Stimulated activated CD8-positive, alpha-beta memory T cell treated with anti-CD3 and anti-CD28 coated beads, Interleukin-7, amount 100 ng/mL, for 24 hours (primary cell): Measurements from ENCODE around the gene NR4A2.
A peak's percentile ranks its signal among the peaks of the same experiment; 100 is the strongest.

Source experiments
- DNase-seq: peaks from one replicate; pipeline ENCODE4 v3.0.0-alpha.2; 2020; ENCODE audit warnings: low read depth

NR4A2 gene

GRCh38 chr2:156332534-156333273, at the start of gene NR4A2:
Gene NR4A2, minus strand, starts transcription at chr2:156332721. Its CDS starts 2,535 bp downstream, at chr2:156330186.
- peak; percentile 70 for DNase-seq

GRCh38 chr2:156380117-156380645, 47.7 kb upstream of the NR4A2 start:
- DNase-seq = no peak

GRCh38 chr2:156379714-156380113, 47.2 kb upstream of the NR4A2 start:
- DNase-seq = no peak

GRCh38 chr2:156379071-156379470, 46.5 kb upstream of the NR4A2 start:
- no peak for DNase-seq

- no peak for DNase-seq
Observed at GRCh38 chr2:156366753-156367152, 34.2 kb upstream of the NR4A2 start.

GRCh38 chr2:156363141-156363540, 30.6 kb upstream of the NR4A2 start:
- DNase-seq = no peak

GRCh38 chr2:156356014-156356754, 23.7 kb upstream of the NR4A2 start:
- DNase-seq = no peak

GRCh38 chr2:156352911-156353310, 20.4 kb upstream of the NR4A2 start:
- no peak for DNase-seq

- DNase-seq = no peak
Observed at GRCh38 chr2:156350374-156351142, 18.0 kb upstream of the NR4A2 start.

- DNase-seq = no peak
Observed at GRCh38 chr2:156349605-156350004, 17.1 kb upstream of the NR4A2 start.

- DNase-seq = no peak
Observed at GRCh38 chr2:156349161-156349560, 16.6 kb upstream of the NR4A2 start.

GRCh38 chr2:156347431-156347830, 14.9 kb upstream of the NR4A2 start:
- DNase-seq = no peak

- no peak for DNase-seq
Observed at GRCh38 chr2:156346731-156347130, 14.2 kb upstream of the NR4A2 start.

- DNase-seq = no peak
Observed at GRCh38 chr2:156345582-156345981, 13.1 kb upstream of the NR4A2 start.

- DNase-seq = no peak
Observed at GRCh38 chr2:156343940-156344301, 11.4 kb upstream of the NR4A2 start.

- DNase-seq = no peak
Observed at GRCh38 chr2:156343096-156343939, 10.8 kb upstream of the NR4A2 start.

GRCh38 chr2:156342254-156343095, 10.0 kb upstream of the NR4A2 start:
- DNase-seq = peak; percentile 73

GRCh38 chr2:156341452-156342253, 9.1 kb upstream of the NR4A2 start:
- peak; percentile 74 for DNase-seq

- DNase-seq = no peak
Observed at GRCh38 chr2:156340804-156341451, 8.4 kb upstream of the NR4A2 start.
